AG04450 (cell line): ENCODE results near the gene METRNL. TPM values are rescaled to one million over a fixed set of nuclear protein-coding genes. Genes with fewer than 3 reads are reported as not detected.
"Not testable (repeated sequence)": the region's sequence is repeated elsewhere in the genome, so short reads cannot be mapped to it uniquely, and the experiment has no call there.

ENCODE experiments used
- CTCF ChIA-PET: fragments of 300-600, 350-600 bp; formaldehyde crosslinking; extraction: SDS; loops from one replicate; lab custom pipeline; 2022; ENCODE audit warnings: antibody characterized with exemption, inconsistent platforms; lab: Charles Lee
- POLR2A ChIA-PET: fragments of 350-600 bp; formaldehyde crosslinking; extraction: SDS; loops from one replicate; lab custom pipeline; 2021; ENCODE audit warnings: antibody characterized with exemption, inconsistent platforms; lab: Yijun Ruan, JAX
- DNase-seq: peaks from one replicate; pipeline ENCODE4 v3.0.0-alpha.2; 2011; ENCODE audit warnings: low read depth, low spot score
- H3K27ac ChIP-seq: one replicate; pipeline ENCODE4 v1.5.1; 2012; ENCODE audit warnings: low read depth, low read length, control low read depth
- H3K27me3 ChIP-seq: one replicate; pipeline ENCODE4 v1.6.0; 2012; ENCODE audit warnings: low read length; ENCODE audit not compliant: control insufficient read depth, insufficient read depth
- H3K4me3 ChIP-seq: 2 replicates; pipeline ENCODE4 v1.5.1; 2011; ENCODE audit warnings: mild to moderate bottlenecking, low read depth, low read length, control low read depth
- H3K9me3 ChIP-seq: 2 replicates; pipeline ENCODE4 v1.5.1; 2012; ENCODE audit warnings: low read length; ENCODE audit not compliant: control insufficient read depth, insufficient read depth
- polyA plus RNA-seq: library from polyadenylated mRNA; depleted of rRNA; stranded (reverse); fragments of >200 nt; gene quantifications from 2 replicates; pipeline ENCODE4 v1.2.3, GENCODE V29; 2011
- TF ChIP-seq, protein P1 (sequence below): IDR thresholded peaks from 2 replicates; pipeline ENCODE4 v1.5.1; 2011; ENCODE audit warnings: low read depth, low read length, control low read depth, inconsistent platforms

METRNL gene
- polyA plus RNA-seq, 1 experiment = 10.9 TPM

- CTCF ChIA-PET = no interaction called here
- TF ChIP-seq, protein P1, sequence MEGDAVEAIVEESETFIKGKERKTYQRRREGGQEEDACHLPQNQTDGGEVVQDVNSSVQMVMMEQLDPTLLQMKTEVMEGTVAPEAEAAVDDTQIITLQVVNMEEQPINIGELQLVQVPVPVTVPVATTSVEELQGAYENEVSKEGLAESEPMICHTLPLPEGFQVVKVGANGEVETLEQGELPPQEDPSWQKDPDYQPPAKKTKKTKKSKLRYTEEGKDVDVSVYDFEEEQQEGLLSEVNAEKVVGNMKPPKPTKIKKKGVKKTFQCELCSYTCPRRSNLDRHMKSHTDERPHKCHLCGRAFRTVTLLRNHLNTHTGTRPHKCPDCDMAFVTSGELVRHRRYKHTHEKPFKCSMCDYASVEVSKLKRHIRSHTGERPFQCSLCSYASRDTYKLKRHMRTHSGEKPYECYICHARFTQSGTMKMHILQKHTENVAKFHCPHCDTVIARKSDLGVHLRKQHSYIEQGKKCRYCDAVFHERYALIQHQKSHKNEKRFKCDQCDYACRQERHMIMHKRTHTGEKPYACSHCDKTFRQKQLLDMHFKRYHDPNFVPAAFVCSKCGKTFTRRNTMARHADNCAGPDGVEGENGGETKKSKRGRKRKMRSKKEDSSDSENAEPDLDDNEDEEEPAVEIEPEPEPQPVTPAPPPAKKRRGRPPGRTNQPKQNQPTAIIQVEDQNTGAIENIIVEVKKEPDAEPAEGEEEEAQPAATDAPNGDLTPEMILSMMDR = no peak
Measured at GRCh38 chr17:83037874-83038165, 41.6 kb upstream of the METRNL start.

GRCh38 chr17:83038983-83039382 is 40.4 kb upstream of the METRNL start:
- H3K9me3 ChIP-seq = peaks cover 15% of the 10 kb centered on the region
- H3K4me3 ChIP-seq, H3K27ac ChIP-seq, CTCF ChIA-PET, DNase-seq, POLR2A ChIA-PET, H3K27me3 ChIP-seq: not testable (repeated sequence)

More at GRCh38 chr17:83037874-83038165, 41.6 kb upstream of the METRNL start:
- peaks cover 15% of the 10 kb centered on the region for H3K9me3 ChIP-seq
- H3K27me3 ChIP-seq = no peaks in the 10 kb centered on the region
- no peak for DNase-seq
- no peak overlapping the region for H3K27ac ChIP-seq
- H3K4me3 ChIP-seq = no peak overlapping the region
- POLR2A ChIA-PET = no interaction called here

- CTCF ChIA-PET = interaction anchor here (0.7 kb wide), 1 partner anchor 129 kb away, joined by 5 read pairs; no protein-coding TSS in a partner anchor
- POLR2A ChIA-PET = no interaction called here
- no peak for DNase-seq
- TF ChIP-seq, protein P1 = no peak
- H3K4me3 ChIP-seq = no peak overlapping the region
- H3K27ac ChIP-seq = no peak overlapping the region
- no peaks in the 10 kb centered on the region for H3K27me3 ChIP-seq
- peaks cover 15% of the 10 kb centered on the region for H3K9me3 ChIP-seq
Measured at GRCh38 chr17:83041305-83041704, 38.1 kb upstream of the METRNL start.

DNA sequence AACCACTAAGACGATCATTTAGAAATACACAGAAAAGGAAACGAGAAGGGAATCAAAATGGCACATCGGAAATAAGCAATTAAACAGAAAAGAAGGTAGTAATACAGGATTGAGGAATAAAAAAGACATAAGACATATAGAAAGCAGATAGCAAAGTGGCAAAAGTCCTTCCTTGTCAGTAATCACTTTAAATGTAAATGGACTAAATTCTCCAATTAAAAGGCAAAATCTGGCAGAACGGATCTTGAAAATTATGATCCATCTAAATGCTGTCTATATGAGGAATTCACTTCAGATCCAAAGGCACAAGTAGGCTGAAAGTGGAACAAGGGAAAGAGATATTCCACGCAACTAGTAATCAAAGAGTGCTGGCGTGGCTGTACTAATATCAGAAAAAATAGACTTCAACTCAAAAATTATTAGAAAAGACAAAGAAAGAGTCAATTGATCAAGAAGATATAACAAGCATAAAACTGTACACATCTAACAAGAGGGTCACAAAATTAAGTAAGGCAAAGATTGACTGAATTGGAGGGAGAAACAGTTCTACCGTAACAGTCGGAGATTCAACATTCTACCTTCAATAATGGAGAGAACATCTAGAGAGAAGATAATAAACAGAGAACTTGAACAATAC is 36.8 kb upstream of the METRNL start:
- no peak overlapping the region for H3K4me3 ChIP-seq
- peaks cover 19% of the 10 kb centered on the region for H3K9me3 ChIP-seq
- H3K27me3 ChIP-seq = no peaks in the 10 kb centered on the region
- H3K27ac ChIP-seq = no peak overlapping the region
- DNase-seq = no peak
- TF ChIP-seq, protein P1 = no peak
- CTCF ChIA-PET = no interaction called here
- POLR2A ChIA-PET = no interaction called here

- H3K27me3 ChIP-seq, H3K27ac ChIP-seq, H3K4me3 ChIP-seq, CTCF ChIA-PET, DNase-seq, POLR2A ChIA-PET: not testable (repeated sequence)
- peaks cover 17% of the 10 kb centered on the region for H3K9me3 ChIP-seq
Measured at GRCh38 chr17:83044479-83044878, 34.9 kb upstream of the METRNL start.

DNA sequence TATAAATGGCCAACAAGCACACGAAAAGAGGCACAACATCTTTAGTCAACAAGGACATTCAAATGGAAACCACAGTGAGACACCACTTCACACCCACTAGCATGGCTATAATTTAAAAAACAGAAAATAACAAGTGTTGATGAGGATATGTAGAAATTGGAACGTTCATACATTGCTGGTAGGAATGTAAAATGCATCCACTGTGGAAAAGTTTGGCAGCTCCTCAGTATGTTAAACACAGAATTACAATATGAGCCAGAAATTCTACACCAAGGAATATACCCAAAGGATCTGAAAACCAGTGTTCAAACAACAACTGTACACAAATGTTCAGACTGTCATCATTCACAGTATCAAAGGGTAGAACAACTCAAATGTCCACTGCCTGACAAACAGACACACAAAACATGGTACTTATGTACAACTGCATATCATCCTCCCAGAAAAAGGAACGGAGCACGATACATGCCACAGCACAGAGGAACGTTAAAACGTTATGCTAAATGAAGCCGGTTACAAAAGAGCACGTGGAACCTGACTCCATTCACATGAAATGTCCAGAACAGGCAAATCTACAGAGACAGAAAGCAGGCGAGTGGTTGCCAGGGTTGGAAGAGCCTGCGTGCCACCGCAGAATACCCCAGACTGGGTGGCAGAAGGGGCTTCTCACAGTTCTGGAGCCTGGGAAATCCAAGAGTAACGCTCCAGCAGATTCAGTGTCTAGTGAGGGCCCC is 32.8 kb upstream of the METRNL start:
- Histone ChIP-seq H3K4me3 (no peak overlapping the region), H3K9me3 (peaks cover 8% of the 10 kb centered on the region), H3K27me3 (no peaks in the 10 kb centered on the region), H3K27ac (no peak overlapping the region)
- no peak for DNase-seq
- ChIA-PET CTCF (no interaction called here), POLR2A (no interaction called here)
- TF ChIP-seq, protein P1 = no peak
